ENCODE results near the gene LENG9. TPM values are rescaled to one million over a fixed set of nuclear protein-coding genes. Genes with fewer than 3 reads are reported as not detected.

The LENG9 gene
- total RNA-seq, 1 donor from 2014 or later = 10.3 TPM

- Histone ChIP-seq H3K36me3 (no peaks in the 10 kb centered on the region), H3K9me3 (no peaks in the 10 kb centered on the region), H3K27ac (no peak overlapping the region), H3K4me3 (no peak overlapping the region), H3K4me1 (peaks cover 10% of the 10 kb centered on the region), H3K27me3 (no peaks in the 10 kb centered on the region)
- TF ChIP-seq CTCF (IDR thresholded peaks at IDR 0.05) (no peak), POLR2AphosphoS5 (IDR thresholded peaks at IDR 0.05; ENCODE audit: insufficient read depth in 1 of 2, low read depth in 1 of 2) (no peak), POLR2A (IDR thresholded peaks at IDR 0.05) (no peak)
- no peak for DNase-seq (ENCODE audit: extremely low spot score in 2 of 2)
- intact Hi-C loops (cut with DNase I) = no loop called here
These were observed 42.1 kb downstream of the LENG9 start for GRCh38 chr19:54421521-54421920.

- H3K36me3 ChIP-seq = no peaks in the 10 kb centered on the region
- H3K9me3 ChIP-seq = no peaks in the 10 kb centered on the region
- peak overlapping the region in 1 of 2 donors; percentile 12 for H3K4me3 ChIP-seq
- intact Hi-C loops (cut with DNase I) = no loop called here
- TF ChIP-seq POLR2A (IDR thresholded peaks at IDR 0.05) (no peak), CTCF (IDR thresholded peaks at IDR 0.05) (no peak), POLR2AphosphoS5 (IDR thresholded peaks at IDR 0.05; ENCODE audit: insufficient read depth in 1 of 2, low read depth in 1 of 2) (no peak)
- no peak for DNase-seq (ENCODE audit: extremely low spot score in 2 of 2)
- H3K27ac ChIP-seq = no peak overlapping the region
- H3K4me1 ChIP-seq = peaks cover 10% of the 10 kb centered on the region
- H3K27me3 ChIP-seq = no peaks in the 10 kb centered on the region
These were observed 42.4 kb downstream of the LENG9 start for GRCh38 chr19:54421169-54421516.

- intact Hi-C loops (cut with DNase I) = no loop called here
- DNase-seq (ENCODE audit: extremely low spot score in 2 of 2) = no peak
- Histone ChIP-seq H3K27ac (no peak overlapping the region), H3K27me3 (no peaks in the 10 kb centered on the region), H3K36me3 (no peaks in the 10 kb centered on the region), H3K9me3 (no peaks in the 10 kb centered on the region), H3K4me1 (peaks cover 10% of the 10 kb centered on the region), H3K4me3 (peak overlapping the region; percentile 12 to 17)
- TF ChIP-seq POLR2A (IDR thresholded peaks at IDR 0.05) (no peak), CTCF (IDR thresholded peaks at IDR 0.05) (no peak), POLR2AphosphoS5 (IDR thresholded peaks at IDR 0.05; ENCODE audit: insufficient read depth in 1 of 2, low read depth in 1 of 2) (no peak)
These were observed 43.0 kb downstream of the LENG9 start for GRCh38 chr19:54420383-54421168.

DNA sequence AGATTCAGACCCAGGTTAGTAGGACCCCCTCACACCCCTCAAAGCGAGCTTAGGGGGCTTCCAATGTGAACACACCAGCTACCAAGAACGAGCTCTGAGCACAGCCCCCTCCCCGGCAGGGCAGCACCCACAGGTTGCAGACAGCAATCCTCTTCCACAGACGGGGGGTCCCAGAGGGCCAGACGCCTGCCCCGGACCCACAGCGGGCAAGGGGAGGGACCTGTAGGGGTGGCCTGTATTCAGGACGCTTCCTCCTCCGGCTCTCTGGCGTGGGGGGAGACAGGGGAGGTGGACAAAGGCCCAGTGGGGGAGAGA lies 43.6 kb downstream of the LENG9 start:
- no peak for DNase-seq (ENCODE audit: extremely low spot score in 2 of 2)
- H3K4me3 ChIP-seq = no peak overlapping the region

More for the DNA sequence above, 43.6 kb downstream of the LENG9 start:
- no peaks in the 10 kb centered on the region for H3K27me3 ChIP-seq
- H3K9me3 ChIP-seq = no peaks in the 10 kb centered on the region
- intact Hi-C loops (cut with DNase I) = no loop called here
- H3K27ac ChIP-seq = no peak overlapping the region
- no peak for TF ChIP-seq CTCF (IDR thresholded peaks at IDR 0.05)
- TF ChIP-seq POLR2A (IDR thresholded peaks at IDR 0.05) = no peak
- TF ChIP-seq POLR2AphosphoS5 (IDR thresholded peaks at IDR 0.05; ENCODE audit: insufficient read depth in 1 of 2, low read depth in 1 of 2) = no peak
- H3K4me1 ChIP-seq = peaks cover 10% of the 10 kb centered on the region
- H3K36me3 ChIP-seq = no peaks in the 10 kb centered on the region
